Endothelial cell of umbilical vein (primary cell): ENCODE measurements around the gene ALOXE3. TPM values are rescaled to one million over a fixed set of nuclear protein-coding genes. Genes with fewer than 3 reads are reported as not detected.

Experiments
- BruUV-seq: library from RNA; stranded (reverse); fragments of 400-500 nt; replicated peaks from 2 replicates; lab custom pipeline; 2021; lab: Mats Ljungman, UMichigan
- CTCF ChIA-PET: fragments of 300-600, 350-600 bp; sonication (Branson Sonifier 250); formaldehyde crosslinking; loops from one replicate; lab custom pipeline; 2021; ENCODE audit warnings: antibody characterized with exemption, inconsistent platforms; lab: Charles Lee
- POLR2A ChIA-PET: fragments of 300-600, 350-600 bp; sonication (Branson Sonifier 250); formaldehyde crosslinking; loops from one replicate; lab custom pipeline; 2021; ENCODE audit warnings: antibody characterized with exemption, inconsistent platforms; lab: Charles Lee
- DNase-seq: peaks from one replicate; pipeline ENCODE4 v3.0.0-alpha.2; 2011; ENCODE audit warnings: low read depth, low spot score
- FAIRE-seq: peaks from 2 replicates; lab custom pipeline; 2011; peaks lifted over from hg19 to GRCh38; lab: Jason Lieb, UNC
- H2AFZ ChIP-seq: 2 replicates; pipeline ENCODE4 v1.6.0; 2012; ENCODE audit warnings: low read depth, low read length, control low read depth, inconsistent platforms
- H3K27ac ChIP-seq: 2 replicates; pipeline ENCODE4 v1.5.1; 2011; ENCODE audit warnings: low read depth, mild to moderate bottlenecking, control low read depth, low read length, moderate library complexity; ENCODE audit not compliant: insufficient read depth
- H3K27me3 ChIP-seq, 2 experiments: 2 replicates each; pipeline versions ENCODE4 v1.6.0 to v1.6.1; 2011; ENCODE audit warnings: low read length in 2 of 2, mixed read lengths in 1 of 2; ENCODE audit not compliant: control insufficient read depth in 2 of 2, insufficient read depth in 2 of 2
- H3K36me3 ChIP-seq, 2 experiments: 2 replicates in 1 of 2; 3 replicates in 1 of 2; pipeline ENCODE4 v1.5.1; 2011; ENCODE audit warnings: low read length in 2 of 2, mild to moderate bottlenecking in 1 of 2, moderate library complexity in 1 of 2; ENCODE audit not compliant: control insufficient read depth in 2 of 2, insufficient read depth in 2 of 2; ENCODE audit errors: extremely low read depth in 1 of 2
- H3K4me1 ChIP-seq: 3 replicates; pipeline ENCODE4 v1.5.1; 2011; ENCODE audit warnings: mild to moderate bottlenecking, low read length; ENCODE audit not compliant: control insufficient read depth, insufficient read depth; ENCODE audit errors: extremely low read depth
- H3K4me2 ChIP-seq: 2 replicates; pipeline ENCODE4 v1.6.1; 2011; ENCODE audit warnings: low read length, control low read depth, mixed read lengths; ENCODE audit not compliant: insufficient read depth
- H3K4me3 ChIP-seq, 3 experiments: fragments of 200-600 bp in 1 of 3; sonication (generic), shearing (Covaris generic) in 1 of 3; replicated peaks in 1 of 3; 2 replicates each; pipeline ENCODE4 v1.5.1; 2011 to 2016; ENCODE audit warnings: control low read depth in 3 of 3, low read length in 3 of 3, mild to moderate bottlenecking in 2 of 3, inconsistent platforms in 1 of 3, low read depth in 1 of 3, moderate library complexity in 1 of 3; ENCODE audit not compliant: insufficient read depth in 1 of 3
- H3K79me2 ChIP-seq: 2 replicates; pipeline ENCODE4 v1.6.0; 2012; ENCODE audit warnings: low read length, inconsistent platforms; ENCODE audit not compliant: control insufficient read depth, insufficient read depth
- H3K9ac ChIP-seq: replicated peaks from 2 replicates; pipeline ENCODE3; 2011; ENCODE audit warnings: low read length, control low read depth; ENCODE audit not compliant: insufficient read depth; ENCODE audit errors: extremely low read depth
- H3K9me1 ChIP-seq: replicated peaks from 3 replicates; pipeline ENCODE4 v1.6.0; 2011; ENCODE audit warnings: mild to moderate bottlenecking, low read length; ENCODE audit not compliant: control insufficient read depth, insufficient read depth; ENCODE audit errors: extremely low read depth
- H3K9me3 ChIP-seq: replicated peaks from 2 replicates; pipeline ENCODE4 v1.5.1; 2012; ENCODE audit warnings: low read length, inconsistent platforms; ENCODE audit not compliant: control insufficient read depth, insufficient read depth
- H4K20me1 ChIP-seq: replicated peaks from 2 replicates; pipeline ENCODE3; 2011; ENCODE audit warnings: mild to moderate bottlenecking, low read length; ENCODE audit not compliant: control insufficient read depth, insufficient read depth; ENCODE audit errors: extremely low read depth
- CTCF ChIP-seq, 2 donors: IDR thresholded peaks; 1 replicate in 1 of 2; 2 replicates in 1 of 2; pipeline ENCODE4 v1.5.1; 2011; ENCODE audit warnings: low read length in 2 of 2, mild to moderate bottlenecking in 2 of 2, moderate library complexity in 2 of 2, control low read depth in 1 of 2, inconsistent platforms in 1 of 2, low read depth in 1 of 2; ENCODE audit not compliant: insufficient read depth in 1 of 2; ENCODE audit errors: extremely low read depth in 1 of 2
- EZH2 ChIP-seq: IDR thresholded peaks from 2 replicates; pipeline ENCODE4 v1.6.1; 2012; ENCODE audit warnings: borderline replicate concordance, low read depth, mild to moderate bottlenecking, moderate library complexity, low read length, inconsistent platforms; ENCODE audit not compliant: severe bottlenecking
- FOS ChIP-seq: IDR thresholded peaks from 2 replicates; pipeline ENCODE4 v1.6.1; 2011; ENCODE audit warnings: mild to moderate bottlenecking, low read length, moderate library complexity, borderline replicate concordance; ENCODE audit not compliant: insufficient read depth
- GATA2 ChIP-seq: IDR thresholded peaks from 2 replicates; pipeline ENCODE4 v1.7.0; 2011; ENCODE audit warnings: low read depth, mild to moderate bottlenecking, moderate library complexity, mixed read lengths, low read length; ENCODE audit not compliant: insufficient read length, insufficient read depth
- JUN ChIP-seq: IDR thresholded peaks from 2 replicates; pipeline ENCODE4 v1.6.1; 2011; ENCODE audit warnings: borderline replicate concordance, low read depth; ENCODE audit not compliant: insufficient read length, insufficient read depth
- MAX ChIP-seq: IDR thresholded peaks from 2 replicates; pipeline ENCODE4 v1.6.1; 2011; ENCODE audit not compliant: insufficient read depth, insufficient read length
- MYC ChIP-seq: IDR thresholded peaks from one replicate; pipeline ENCODE4 v1.6.1; 2011; ENCODE audit warnings: mild to moderate bottlenecking, low read depth, low read length
- POLR2A ChIP-seq: IDR thresholded peaks from 2 replicates; pipeline ENCODE4 v1.6.1; 2012; ENCODE audit warnings: low read depth, mild to moderate bottlenecking, control low read depth, low read length
- POLR2AphosphoS5 ChIP-seq: IDR thresholded peaks from 2 replicates; pipeline ENCODE4 v1.6.1; 2012; ENCODE audit warnings: low read depth, mild to moderate bottlenecking, control low read depth, low read length, moderate library complexity; ENCODE audit not compliant: insufficient read depth
- dilution Hi-C: fragments of 300-500 bp; cut with MboI; formaldehyde crosslinking; loops from one replicate; pipeline ENCODE4 v1.15.0; 2019; ENCODE audit warnings: low sequenced_read_pairs; ENCODE audit not compliant: extremely low pct_ligation_motif_present
- intact Hi-C: fragments of 100-400 bp; cut with micrococcal nuclease; formaldehyde crosslinking; loops from one replicate; pipeline ENCODE4 v1.10.0; 2022
- polyA plus RNA-seq, 4 experiments: library from polyadenylated mRNA; depleted of rRNA in 3 of 4; stranded (reverse) in 3 of 4; unstranded in 1 of 4; fragments of >200 nt; gene quantifications; 2 replicates each; pipeline versions ENCODE4 v1.2.1 to v1.2.3, GENCODE V29; 2011 to 2012; ENCODE audit warnings: missing spikeins in 1 of 4
- total RNA-seq: library from RNA; stranded (reverse); gene quantifications from 2 replicates; pipeline ENCODE4 v1.2.3, GENCODE V29; 2021

The ALOXE3 gene
- total and polyA plus RNA-seq, 2 donors (not counting 3 experiments of a cell fraction or from before 2014, with no cell fraction given) = 0.01 TPM; not detected in 1

DNA sequence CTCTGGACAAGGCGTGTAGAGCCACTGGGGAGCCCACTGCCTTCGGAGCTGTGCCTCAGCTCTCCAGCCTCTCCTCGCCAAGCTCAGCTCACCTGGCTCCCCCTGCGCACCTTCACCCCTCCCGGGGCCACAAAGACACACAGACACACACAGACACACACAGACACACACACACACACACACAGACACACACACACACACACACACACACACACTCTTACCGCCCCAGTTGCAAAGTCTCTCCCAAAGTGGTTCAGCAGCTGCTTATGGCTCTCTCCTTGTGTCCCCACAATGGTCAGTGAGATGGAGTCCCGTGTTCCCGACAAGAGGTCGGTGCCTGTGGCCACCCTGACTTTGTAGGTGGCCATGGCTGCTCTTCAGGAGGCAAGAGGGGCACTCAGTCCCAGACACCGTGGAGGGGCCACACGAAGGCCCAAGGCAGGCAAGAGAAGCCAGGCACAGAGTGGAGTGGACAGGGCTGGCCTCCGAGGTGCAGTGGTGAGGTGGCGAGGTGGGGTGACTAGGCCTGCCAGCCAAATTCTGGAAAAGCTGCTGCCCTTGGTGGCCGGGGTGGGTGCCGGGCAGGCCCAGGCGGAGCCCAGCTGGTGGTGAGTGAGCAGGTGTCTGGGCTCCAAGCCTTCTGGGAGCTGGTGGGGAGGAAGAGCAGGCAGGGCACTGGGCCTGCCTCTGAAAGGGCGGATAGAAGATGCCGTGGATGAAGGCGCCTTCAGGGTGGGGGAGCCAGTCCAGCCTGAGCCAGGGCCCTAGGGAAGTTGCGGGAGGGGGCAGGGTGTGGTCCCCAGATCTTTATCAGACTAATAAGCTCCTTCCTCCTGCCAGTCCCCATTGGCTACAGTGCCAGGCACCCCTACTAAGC is 31.0 kb downstream of the ALOXE3 start, which contains the start of gene ALOX12B:
Gene ALOX12B, minus strand, starts transcription at position 642 of the 877 bp plus-strand sequence. Its CDS starts 274 bp downstream, at position 368.
- DNase-seq = no peak
- TF ChIP-seq CTCF (IDR thresholded peaks at IDR 0.05; ENCODE audit: extremely low read depth in 1 of 2, insufficient read depth in 1 of 2, low read depth in 1 of 2, low read length in 2 of 2) = no peak
- no peak for TF ChIP-seq POLR2AphosphoS5
- TF ChIP-seq MYC = no peak
- TF ChIP-seq MAX = no peak
- no peak for TF ChIP-seq POLR2A
- no peak for TF ChIP-seq FOS
- no peak for TF ChIP-seq GATA2
- no peak for TF ChIP-seq JUN
- TF ChIP-seq EZH2 = no peak
- Histone ChIP-seq H4K20me1 (no peaks in the 10 kb centered on the region), H2AFZ (no peak within 1 kb of the TSS), H3K4me3 (no peak within 1 kb of the TSS), H3K9me3 (no peaks in the 10 kb centered on the region), H3K79me2 (no peaks in the 10 kb centered on the region), H3K27me3 (peaks cover 8 to 10% of the 10 kb centered on the region in 2 experiments), H3K4me1 (no peaks in the 10 kb centered on the region), H3K36me3 (no peaks in the 10 kb centered on the region), H3K27ac (no peak within 1 kb of the TSS), H3K9ac (no peak within 1 kb of the TSS), H3K9me1 (no peaks in the 10 kb centered on the region), H3K4me2 (no peak within 1 kb of the TSS)
- intact Hi-C loops (no loop called here), dilution Hi-C loops (no loop called here)
- BruUV-seq = no TSS peak
- ChIA-PET CTCF (interaction anchor here (1.1 to 13.4 kb wide), 7 partner anchors 9 to 32 kb away, joined by 4 to 167 read pairs (median 11); no protein-coding TSS in a partner anchor), POLR2A (no interaction called here)
- no peak for FAIRE-seq
